Measurements from ENCODE around the gene MSMB.

DNA sequence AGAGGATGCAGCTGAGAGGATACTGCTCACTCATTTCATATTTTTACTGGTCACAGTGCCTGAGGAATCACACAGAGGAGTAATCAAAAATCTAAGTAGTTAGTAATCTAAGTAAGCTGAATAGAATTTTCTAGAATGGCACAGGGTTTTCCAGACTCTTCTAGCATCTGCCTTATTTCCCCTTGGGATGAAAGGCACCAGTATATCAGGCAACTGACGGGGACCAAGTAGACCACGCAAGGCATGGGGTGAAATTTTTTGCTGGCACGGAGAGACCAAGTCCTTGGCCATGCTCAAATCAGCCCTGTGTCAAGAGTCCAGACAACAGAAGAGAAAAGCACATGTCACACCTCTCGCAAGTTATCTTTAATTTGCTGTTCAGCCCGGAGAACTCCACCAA lies 29.9 kb downstream of the MSMB start:
- TF ChIP-seq, protein P1, sequence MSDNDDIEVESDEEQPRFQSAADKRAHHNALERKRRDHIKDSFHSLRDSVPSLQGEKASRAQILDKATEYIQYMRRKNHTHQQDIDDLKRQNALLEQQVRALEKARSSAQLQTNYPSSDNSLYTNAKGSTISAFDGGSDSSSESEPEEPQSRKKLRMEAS (CRISPR knock-in tag; IDR thresholded peaks at IDR 0.05): no peak
- TF ChIP-seq, protein P2, sequence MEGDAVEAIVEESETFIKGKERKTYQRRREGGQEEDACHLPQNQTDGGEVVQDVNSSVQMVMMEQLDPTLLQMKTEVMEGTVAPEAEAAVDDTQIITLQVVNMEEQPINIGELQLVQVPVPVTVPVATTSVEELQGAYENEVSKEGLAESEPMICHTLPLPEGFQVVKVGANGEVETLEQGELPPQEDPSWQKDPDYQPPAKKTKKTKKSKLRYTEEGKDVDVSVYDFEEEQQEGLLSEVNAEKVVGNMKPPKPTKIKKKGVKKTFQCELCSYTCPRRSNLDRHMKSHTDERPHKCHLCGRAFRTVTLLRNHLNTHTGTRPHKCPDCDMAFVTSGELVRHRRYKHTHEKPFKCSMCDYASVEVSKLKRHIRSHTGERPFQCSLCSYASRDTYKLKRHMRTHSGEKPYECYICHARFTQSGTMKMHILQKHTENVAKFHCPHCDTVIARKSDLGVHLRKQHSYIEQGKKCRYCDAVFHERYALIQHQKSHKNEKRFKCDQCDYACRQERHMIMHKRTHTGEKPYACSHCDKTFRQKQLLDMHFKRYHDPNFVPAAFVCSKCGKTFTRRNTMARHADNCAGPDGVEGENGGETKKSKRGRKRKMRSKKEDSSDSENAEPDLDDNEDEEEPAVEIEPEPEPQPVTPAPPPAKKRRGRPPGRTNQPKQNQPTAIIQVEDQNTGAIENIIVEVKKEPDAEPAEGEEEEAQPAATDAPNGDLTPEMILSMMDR (IDR thresholded peaks at IDR 0.05): no peak
- TF ChIP-seq FOXP4 (CRISPR knock-in tag; IDR thresholded peaks at IDR 0.05) (no peak), TEAD4 (CRISPR knock-in tag; IDR thresholded peaks at IDR 0.05) (no peak), AFF4 (CRISPR knock-in tag; IDR thresholded peaks at IDR 0.05; ENCODE audit: borderline replicate concordance) (no peak), ZNF671 (CRISPR knock-in tag; IDR thresholded peaks at IDR 0.05) (no peak)
- TF ChIP-seq, protein P3, sequence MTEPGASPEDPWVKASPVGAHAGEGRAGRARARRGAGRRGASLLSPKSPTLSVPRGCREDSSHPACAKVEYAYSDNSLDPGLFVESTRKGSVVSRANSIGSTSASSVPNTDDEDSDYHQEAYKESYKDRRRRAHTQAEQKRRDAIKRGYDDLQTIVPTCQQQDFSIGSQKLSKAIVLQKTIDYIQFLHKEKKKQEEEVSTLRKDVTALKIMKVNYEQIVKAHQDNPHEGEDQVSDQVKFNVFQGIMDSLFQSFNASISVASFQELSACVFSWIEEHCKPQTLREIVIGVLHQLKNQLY (CRISPR knock-in tag; IDR thresholded peaks at IDR 0.05): no peak
- TF ChIP-seq, protein P4, sequence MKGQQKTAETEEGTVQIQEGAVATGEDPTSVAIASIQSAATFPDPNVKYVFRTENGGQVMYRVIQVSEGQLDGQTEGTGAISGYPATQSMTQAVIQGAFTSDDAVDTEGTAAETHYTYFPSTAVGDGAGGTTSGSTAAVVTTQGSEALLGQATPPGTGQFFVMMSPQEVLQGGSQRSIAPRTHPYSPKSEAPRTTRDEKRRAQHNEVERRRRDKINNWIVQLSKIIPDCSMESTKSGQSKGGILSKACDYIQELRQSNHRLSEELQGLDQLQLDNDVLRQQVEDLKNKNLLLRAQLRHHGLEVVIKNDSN (CRISPR knock-in tag; IDR thresholded peaks at IDR 0.05): no peak
